HG03103 (cell line): ENCODE data around the gene CNPY2.
"Not testable (repeated sequence)": the region's sequence is repeated elsewhere in the genome, so short reads cannot be mapped to it uniquely, and the experiment has no call there.

Source experiments
- ATAC-seq: cut with Tn5 transposase; IDR thresholded peaks from one replicate; pipeline ENCODE4 v1.9.1; 2021; ENCODE audit warnings: low read depth; ENCODE audit not compliant: unreplicated experiment

Gene CNPY2

GRCh38 chr12:56315622-56316473 is at the start of gene CNPY2:
CNPY2 (minus strand) TSS chr12:56315988; CDS start chr12:56315217, 771 bp downstream.
- ATAC-seq: peak; percentile 85

DNA sequence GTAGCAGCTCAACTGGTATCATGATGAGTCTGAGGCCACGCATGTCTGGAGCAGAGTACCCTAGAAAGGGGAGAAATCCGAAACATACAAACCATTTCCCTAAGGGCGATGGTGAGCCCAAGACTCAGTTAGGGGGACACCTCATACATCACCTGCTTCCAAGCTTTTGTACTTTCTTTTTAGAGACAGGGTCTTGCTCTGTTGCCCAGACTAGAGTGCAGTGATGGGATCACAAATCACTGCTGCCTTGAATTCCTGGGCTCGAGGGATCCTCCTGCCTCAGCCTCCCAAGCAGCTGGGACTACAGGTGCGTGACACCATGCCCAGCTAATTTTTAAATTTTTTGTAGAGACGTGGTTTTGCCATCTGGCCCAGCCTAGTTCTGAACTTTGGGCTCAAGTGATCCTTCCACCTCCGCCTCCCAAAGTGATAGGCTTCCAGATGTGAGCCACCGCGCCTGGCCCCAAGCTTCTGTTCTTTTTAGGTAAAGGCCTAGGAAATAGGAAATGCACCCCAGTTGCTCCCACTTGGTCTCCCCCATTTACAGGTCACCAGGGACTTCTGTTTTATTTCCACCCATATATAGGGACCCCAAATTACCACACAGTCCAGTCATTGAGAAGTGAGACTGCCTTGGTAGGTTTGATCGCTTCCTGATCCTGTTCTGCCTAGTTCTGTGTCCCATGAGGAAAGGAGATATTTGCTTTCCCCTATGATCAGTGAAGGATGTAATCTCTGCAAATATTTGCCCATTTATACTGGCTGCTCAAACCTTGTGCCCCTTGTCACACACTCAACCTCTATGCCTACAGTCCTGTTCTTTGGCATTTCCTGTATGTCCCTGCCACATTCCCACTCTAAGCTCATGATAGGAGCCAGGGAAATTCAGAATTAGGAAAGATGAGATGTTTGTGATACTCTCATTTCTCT is 46.6 kb upstream of the CNPY2 start, which contains the start of gene APOF:
APOF (minus strand) TSS at position 728 of the 930 bp plus-strand sequence; CDS start at position 616, 112 bp downstream.
- ATAC-seq: no peak

- no peak for ATAC-seq
Observed at GRCh38 chr12:56361487-56362129, 45.8 kb upstream of the CNPY2 start.

GRCh38 chr12:56359851-56360767 is 44.3 kb upstream of the CNPY2 start, which contains the start of gene STAT2:
STAT2 (minus strand) TSS chr12:56360107; CDS start chr12:56356571, 3,536 bp downstream.
- ATAC-seq: peak; percentile 88

- ATAC-seq: no peak
Observed at GRCh38 chr12:56358836-56359532, 43.2 kb upstream of the CNPY2 start.

DNA sequence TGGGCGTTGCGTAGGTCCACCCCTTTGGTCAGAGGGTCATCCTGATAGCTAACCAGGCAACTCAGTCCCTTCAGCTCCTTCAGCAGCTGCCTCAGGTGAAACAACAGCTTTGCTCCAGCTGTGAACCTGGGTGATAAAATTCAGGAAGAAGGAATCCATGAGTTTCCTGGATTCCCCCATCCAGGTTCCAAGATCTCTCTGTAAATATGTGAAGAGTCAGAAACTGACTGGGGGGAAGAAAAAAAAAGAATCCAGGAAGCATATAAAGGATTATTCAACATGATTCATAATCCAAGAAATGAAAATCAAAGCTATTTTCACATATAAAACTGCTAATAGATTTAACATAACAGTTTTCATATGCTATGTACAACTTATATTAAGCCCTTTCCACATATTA is 35.5 kb upstream of the CNPY2 start:
- no peak for ATAC-seq

- ATAC-seq: no peak
Observed at GRCh38 chr12:56350662-56351061, 34.9 kb upstream of the CNPY2 start.

- no peak for ATAC-seq
Observed at GRCh38 chr12:56348776-56349175, 33.0 kb upstream of the CNPY2 start.

DNA sequence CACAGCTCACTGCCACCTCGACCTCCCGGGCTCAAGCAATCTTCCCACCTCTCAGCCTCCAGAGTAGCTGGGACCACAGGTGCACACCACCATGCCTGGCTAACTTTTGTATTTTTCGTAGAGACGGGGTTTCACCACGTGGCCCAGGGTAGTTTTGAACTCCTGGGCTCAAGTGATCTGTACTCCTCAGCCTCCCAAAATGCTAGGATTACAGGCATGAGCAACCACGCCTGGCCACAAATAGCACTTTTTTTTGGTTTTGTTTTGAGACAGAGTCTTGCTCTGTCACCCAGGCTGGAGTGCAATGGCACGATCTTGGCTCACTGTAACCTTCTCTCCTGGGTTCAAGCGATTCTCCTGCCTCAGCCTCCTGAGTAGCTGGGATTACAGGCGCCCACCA is 31.5 kb upstream of the CNPY2 start:
- not testable (repeated sequence) for ATAC-seq

GRCh38 chr12:56346675-56347074 is 30.9 kb upstream of the CNPY2 start:
- ATAC-seq: no peak

DNA sequence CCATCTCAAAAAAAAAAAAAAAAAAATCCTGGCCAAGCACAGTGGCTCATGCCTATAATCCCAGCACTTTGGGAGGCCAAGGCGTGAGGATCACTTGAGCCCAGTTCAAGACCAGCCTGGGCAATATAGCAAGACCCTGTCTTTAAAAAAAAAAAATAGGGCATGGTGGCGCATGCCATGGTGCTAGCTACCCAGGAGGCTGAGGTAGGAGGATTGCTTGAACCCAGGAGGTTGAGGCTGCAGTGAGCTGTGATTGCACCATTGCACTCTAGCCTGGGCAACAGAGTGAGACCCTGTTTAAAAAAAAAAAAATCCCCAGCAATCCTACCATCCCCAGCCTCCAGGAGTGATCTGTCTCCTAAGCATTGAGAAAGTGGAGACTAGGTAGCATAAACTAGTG is 26.5 kb upstream of the CNPY2 start:
- ATAC-seq: not testable (repeated sequence)

GRCh38 chr12:56341616-56342015 is 25.8 kb upstream of the CNPY2 start:
- no peak for ATAC-seq

- ATAC-seq: no peak
Observed at GRCh38 chr12:56339158-56339422, 23.3 kb upstream of the CNPY2 start.

DNA sequence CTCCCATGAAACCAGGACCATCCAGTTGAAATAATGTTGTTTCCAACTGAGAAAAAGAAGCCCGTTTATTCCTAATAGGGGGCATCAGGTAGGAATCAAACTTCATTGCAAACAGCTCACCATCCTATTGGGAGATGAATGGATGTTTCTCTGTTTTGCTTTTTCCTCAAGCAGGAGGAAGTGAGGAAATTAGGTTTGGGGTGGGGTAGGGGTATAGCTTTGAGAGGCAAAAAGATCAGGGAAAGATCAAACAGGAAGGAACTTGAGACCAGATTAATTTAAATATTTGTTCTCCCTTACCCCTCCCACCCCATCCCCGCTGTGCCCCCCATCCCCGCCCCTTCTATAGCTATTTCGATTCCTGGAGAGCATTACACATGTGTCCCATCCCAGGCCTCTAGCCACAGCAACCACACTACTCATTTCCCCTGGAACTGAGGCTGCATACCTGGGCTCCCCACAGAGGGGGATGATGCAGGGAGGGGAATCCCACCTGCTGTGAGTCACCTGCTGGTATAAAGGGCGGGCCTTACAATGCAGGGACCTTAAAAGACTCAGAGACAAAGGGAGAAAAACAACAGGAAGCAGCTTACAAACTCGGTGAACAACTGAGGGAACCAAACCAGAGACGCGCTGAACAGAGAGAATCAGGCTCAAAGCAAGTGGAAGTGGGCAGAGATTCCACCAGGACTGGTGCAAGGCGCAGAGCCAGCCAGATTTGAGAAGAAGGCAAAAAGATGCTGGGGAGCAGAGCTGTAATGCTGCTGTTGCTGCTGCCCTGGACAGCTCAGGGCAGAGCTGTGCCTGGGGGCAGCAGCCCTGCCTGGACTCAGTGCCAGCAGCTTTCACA is 22.7 kb upstream of the CNPY2 start, which contains the start of gene IL23A:
IL23A (plus strand) TSS at position 577 of the 850 bp plus-strand sequence; CDS start at position 738, 161 bp downstream.
- no peak for ATAC-seq

- no peak for ATAC-seq
Observed at GRCh38 chr12:56337753-56338251, 22.0 kb upstream of the CNPY2 start.

GRCh38 chr12:56336361-56337167 is 20.8 kb upstream of the CNPY2 start:
- no peak for ATAC-seq

DNA sequence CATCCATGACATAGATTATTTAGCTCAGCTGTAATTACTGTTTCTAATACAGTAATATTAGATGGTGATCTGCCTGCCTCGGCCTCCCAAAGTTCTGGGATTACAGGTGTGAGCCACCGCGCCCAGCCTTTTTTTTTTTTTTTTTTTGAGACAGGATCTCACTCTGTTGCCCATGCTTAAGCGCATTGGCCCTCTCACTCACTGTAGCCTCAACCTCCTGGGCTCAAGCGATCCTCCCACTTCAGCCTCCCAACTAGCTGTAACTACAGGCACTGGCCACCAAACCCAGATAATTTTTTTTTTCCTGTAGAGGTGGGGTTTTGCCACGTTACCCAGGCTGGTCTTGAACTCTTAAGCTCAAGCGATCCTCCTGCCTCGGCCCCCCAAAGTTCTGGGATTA is 19.7 kb upstream of the CNPY2 start:
- ATAC-seq: not testable (repeated sequence)
